Right ventricle myocardium inferior (tissue), 1 donor: Measurements from ENCODE around the gene ZNF217. TPM values are rescaled to one million over a fixed set of nuclear protein-coding genes. Genes with fewer than 3 reads are reported as not detected.
A peak's percentile ranks its signal among the peaks of the same experiment; 100 is the strongest.
"Not testable (repeated sequence)": the region's sequence is repeated elsewhere in the genome, so short reads cannot be mapped to it uniquely, and the experiment has no call there.

Experiments
- ATAC-seq: fragments of 200-7000 bp; cut with Tn5 transposase; one replicate; pipeline ENCODE4 v1.9.1; 2020; ENCODE audit warnings: mild to moderate bottlenecking, moderate library complexity
- DNase-seq: peaks from one replicate; pipeline ENCODE4 v3.0.0; 2021; ENCODE audit errors: missing footprints
- intact Hi-C: fragments of 100-400 bp; cut with DNase I; formaldehyde crosslinking; loops from one replicate; pipeline ENCODE4 v1.11.0; 2022
- total RNA-seq: library from RNA; stranded (reverse); fragmentation: NEBNext Ultra II Directional; extraction: Animal tissue kit (Norgen Biotek cat#: 25700); gene quantifications from one replicate; pipeline ENCODE4 v1.2.1, GENCODE V29; 2021
- donor health status: DM: no; HTN: yes; CAD: no; lungs with severe emphysema.

ZNF217 gene
- total RNA-seq, 1 donor from 2014 or later, result 8.3 TPM

GRCh38 chr20:53590608-53591007 lies 3.0 kb downstream of the ZNF217 start:
- ATAC-seq, DNase-seq: not testable (repeated sequence)
- intact Hi-C loops, result loop anchor here (2.0 to 10.0 kb wide), 2 partner anchors 148 to 624 kb away; no protein-coding TSS in a partner anchor

- not testable (repeated sequence) for ATAC-seq, DNase-seq
- intact Hi-C loops, result loop anchor here (2.0 to 10.0 kb wide), 2 partner anchors 149 to 625 kb away; no protein-coding TSS in a partner anchor
Observed at GRCh38 chr20:53590122-53590521, 3.5 kb downstream of the ZNF217 start.

- intact Hi-C loops, result loop anchor here (2.0 to 10.0 kb wide), 2 partner anchors 149 to 625 kb away; no protein-coding TSS in a partner anchor
- not testable (repeated sequence) for ATAC-seq, DNase-seq
Observed at GRCh38 chr20:53589321-53590065, 4.1 kb downstream of the ZNF217 start.

GRCh38 chr20:53587157-53587703 lies 6.4 kb downstream of the ZNF217 start:
- intact Hi-C loops, DNase-seq, ATAC-seq: not testable (repeated sequence)

- ATAC-seq (no peak), DNase-seq (no peak)
- intact Hi-C loops, result no loop called here
Observed at GRCh38 chr20:53586640-53587039, 7.0 kb downstream of the ZNF217 start.

- ATAC-seq, intact Hi-C loops, DNase-seq: not testable (repeated sequence)
Observed at GRCh38 chr20:53585910-53586309, 7.7 kb downstream of the ZNF217 start.

GRCh38 chr20:53585004-53585569 lies 8.6 kb downstream of the ZNF217 start:
- ATAC-seq, intact Hi-C loops, DNase-seq: not testable (repeated sequence)

- intact Hi-C loops, ATAC-seq, DNase-seq: not testable (repeated sequence)
Observed at GRCh38 chr20:53584550-53584913, 9.1 kb downstream of the ZNF217 start.

GRCh38 chr20:53583660-53584549 lies 9.7 kb downstream of the ZNF217 start:
- DNase-seq, ATAC-seq, intact Hi-C loops: not testable (repeated sequence)

- no peak for DNase-seq
- intact Hi-C loops, result no loop called here
- peak; percentile 58 for ATAC-seq
Observed at GRCh38 chr20:53582574-53583351, 10.9 kb downstream of the ZNF217 start.

GRCh38 chr20:53582251-53582570 lies 11.4 kb downstream of the ZNF217 start:
- DNase-seq (no peak), ATAC-seq (no peak)
- intact Hi-C loops, result no loop called here

GRCh38 chr20:53581444-53582250 lies 12.0 kb downstream of the ZNF217 start:
- DNase-seq, result peak; percentile 59
- no peak for ATAC-seq
- intact Hi-C loops, result no loop called here

- DNase-seq, result no peak
- intact Hi-C loops, result no loop called here
- no peak for ATAC-seq
Observed at GRCh38 chr20:53580376-53581111, 13.1 kb downstream of the ZNF217 start.

- intact Hi-C loops, result loop anchor here (2.0 to 5.0 kb wide), 2 partner anchors 291 to 483 kb away; no protein-coding TSS in a partner anchor
- peak; percentile 35 for ATAC-seq
- DNase-seq, result no peak
Observed at GRCh38 chr20:53579581-53580375, 13.9 kb downstream of the ZNF217 start.

GRCh38 chr20:53579266-53579580 lies 14.4 kb downstream of the ZNF217 start:
- intact Hi-C loops, result loop anchor here (2.0 to 5.0 kb wide), 2 partner anchors 292 to 483 kb away; no protein-coding TSS in a partner anchor
- no peak for ATAC-seq
- no peak for DNase-seq
